GM06990 (cell line): Measurements from ENCODE around the gene FBXO8.

Experiments
- DNase-seq: peaks from one replicate; pipeline ENCODE4 v3.0.0-alpha.2; 2011; ENCODE audit not compliant: insufficient read length; ENCODE audit errors: extremely low read depth
- H3K27me3 ChIP-seq: replicated peaks from 2 replicates; pipeline ENCODE4 v1.6.0; 2011; ENCODE audit warnings: low read length; ENCODE audit not compliant: control insufficient read depth, insufficient read depth
- H3K36me3 ChIP-seq: 2 replicates; pipeline ENCODE4 v1.5.1; 2011; ENCODE audit warnings: low read length; ENCODE audit not compliant: control insufficient read depth, insufficient read depth
- H3K4me3 ChIP-seq: replicated peaks from 2 replicates; pipeline ENCODE4 v1.5.1; 2011; ENCODE audit warnings: low read depth, mild to moderate bottlenecking, control low read depth, low read length
- CTCF ChIP-seq: IDR thresholded peaks from 2 replicates; pipeline ENCODE4 v1.5.1; 2011; ENCODE audit warnings: low read length, control low read depth, mild to moderate bottlenecking, inconsistent platforms; ENCODE audit not compliant: insufficient read depth, poor library complexity, severe bottlenecking

Gene FBXO8

GRCh38 chr4:174281182-174281737 is 2.2 kb downstream of the FBXO8 start:
- no peak for DNase-seq
- H3K27me3 ChIP-seq, result no peaks in the 10 kb centered on the region
- no peaks in the 10 kb centered on the region for H3K36me3 ChIP-seq
- no peak for TF ChIP-seq CTCF
- H3K4me3 ChIP-seq, result no peak overlapping the region

- TF ChIP-seq CTCF, result no peak
- no peak for DNase-seq
Observed at GRCh38 chr4:174279433-174280155, 3.9 kb downstream of the FBXO8 start.

GRCh38 chr4:174278467-174278866 is 5.0 kb downstream of the FBXO8 start:
- no peaks in the 10 kb centered on the region for H3K36me3 ChIP-seq
- no peak for TF ChIP-seq CTCF
- H3K27me3 ChIP-seq, result no peaks in the 10 kb centered on the region
- DNase-seq, result no peak
- H3K4me3 ChIP-seq, result no peak overlapping the region

More at GRCh38 chr4:174279433-174280155, 3.9 kb downstream of the FBXO8 start:
- Histone ChIP-seq H3K27me3 (no peaks in the 10 kb centered on the region), H3K4me3 (no peak overlapping the region), H3K36me3 (no peaks in the 10 kb centered on the region)

GRCh38 chr4:174277433-174277832 is 6.0 kb downstream of the FBXO8 start:
- H3K27me3 ChIP-seq, result no peaks in the 10 kb centered on the region
- TF ChIP-seq CTCF, result no peak
- no peak for DNase-seq
- no peaks in the 10 kb centered on the region for H3K36me3 ChIP-seq
- H3K4me3 ChIP-seq, result no peak overlapping the region

- Histone ChIP-seq H3K27me3 (no peaks in the 10 kb centered on the region), H3K36me3 (no peaks in the 10 kb centered on the region), H3K4me3 (no peak overlapping the region)
- DNase-seq, result no peak
- no peak for TF ChIP-seq CTCF
Observed at GRCh38 chr4:174275101-174275500, 8.4 kb downstream of the FBXO8 start.
